WTC11 (cell line): ENCODE measurements around the gene HRNR.

Experiments used
- CTCF ChIP-seq: fragments of 200-600 bp; IDR thresholded peaks from 2 replicates; pipeline ENCODE4 v1.8.0; 2022; ENCODE audit warnings: antibody characterized with exemption
- FOXK1 ChIP-seq: sonication (generic); formaldehyde crosslinking; IDR thresholded peaks from 2 replicates; pipeline ENCODE4 v1.8.0; 2022; ENCODE audit warnings: mild to moderate bottlenecking, moderate library complexity, missing genetic modification reagents
- GABPB1 ChIP-seq: sonication (generic); formaldehyde crosslinking; IDR thresholded peaks from 2 replicates; pipeline ENCODE4 v1.8.1; 2023; ENCODE audit warnings: mild to moderate bottlenecking, missing genetic modification reagents
- ZNF263 ChIP-seq: sonication (generic); formaldehyde crosslinking; IDR thresholded peaks from 2 replicates; pipeline ENCODE4 v1.8.1; 2022; ENCODE audit warnings: low read depth, mild to moderate bottlenecking, moderate library complexity, missing genetic modification reagents
- ZNF317 ChIP-seq: sonication (generic); formaldehyde crosslinking; IDR thresholded peaks from 2 replicates; pipeline ENCODE4 v1.8.1; 2023; ENCODE audit warnings: low read depth, mild to moderate bottlenecking, moderate library complexity, missing genetic modification reagents, borderline replicate concordance
- TF ChIP-seq, protein P1 (sequence below): sonication (generic); formaldehyde crosslinking; IDR thresholded peaks from 2 replicates; pipeline ENCODE4 v1.8.0; 2023; ENCODE audit warnings: missing genetic modification reagents, mild to moderate bottlenecking, borderline replicate concordance
- TF ChIP-seq, protein P2 (sequence below): sonication (generic); formaldehyde crosslinking; IDR thresholded peaks from 2 replicates; pipeline ENCODE4 v1.8.1; 2023; ENCODE audit warnings: mild to moderate bottlenecking, moderate library complexity, missing genetic modification reagents

GRCh38 chr1:152168535-152168868, 55.5 kb downstream of the HRNR start:
- TF ChIP-seq CTCF (no peak), GABPB1 (CRISPR knock-in tag) (no peak), FOXK1 (CRISPR knock-in tag) (no peak), ZNF263 (CRISPR knock-in tag) (no peak), ZNF317 (no peak)
- TF ChIP-seq, protein P1, sequence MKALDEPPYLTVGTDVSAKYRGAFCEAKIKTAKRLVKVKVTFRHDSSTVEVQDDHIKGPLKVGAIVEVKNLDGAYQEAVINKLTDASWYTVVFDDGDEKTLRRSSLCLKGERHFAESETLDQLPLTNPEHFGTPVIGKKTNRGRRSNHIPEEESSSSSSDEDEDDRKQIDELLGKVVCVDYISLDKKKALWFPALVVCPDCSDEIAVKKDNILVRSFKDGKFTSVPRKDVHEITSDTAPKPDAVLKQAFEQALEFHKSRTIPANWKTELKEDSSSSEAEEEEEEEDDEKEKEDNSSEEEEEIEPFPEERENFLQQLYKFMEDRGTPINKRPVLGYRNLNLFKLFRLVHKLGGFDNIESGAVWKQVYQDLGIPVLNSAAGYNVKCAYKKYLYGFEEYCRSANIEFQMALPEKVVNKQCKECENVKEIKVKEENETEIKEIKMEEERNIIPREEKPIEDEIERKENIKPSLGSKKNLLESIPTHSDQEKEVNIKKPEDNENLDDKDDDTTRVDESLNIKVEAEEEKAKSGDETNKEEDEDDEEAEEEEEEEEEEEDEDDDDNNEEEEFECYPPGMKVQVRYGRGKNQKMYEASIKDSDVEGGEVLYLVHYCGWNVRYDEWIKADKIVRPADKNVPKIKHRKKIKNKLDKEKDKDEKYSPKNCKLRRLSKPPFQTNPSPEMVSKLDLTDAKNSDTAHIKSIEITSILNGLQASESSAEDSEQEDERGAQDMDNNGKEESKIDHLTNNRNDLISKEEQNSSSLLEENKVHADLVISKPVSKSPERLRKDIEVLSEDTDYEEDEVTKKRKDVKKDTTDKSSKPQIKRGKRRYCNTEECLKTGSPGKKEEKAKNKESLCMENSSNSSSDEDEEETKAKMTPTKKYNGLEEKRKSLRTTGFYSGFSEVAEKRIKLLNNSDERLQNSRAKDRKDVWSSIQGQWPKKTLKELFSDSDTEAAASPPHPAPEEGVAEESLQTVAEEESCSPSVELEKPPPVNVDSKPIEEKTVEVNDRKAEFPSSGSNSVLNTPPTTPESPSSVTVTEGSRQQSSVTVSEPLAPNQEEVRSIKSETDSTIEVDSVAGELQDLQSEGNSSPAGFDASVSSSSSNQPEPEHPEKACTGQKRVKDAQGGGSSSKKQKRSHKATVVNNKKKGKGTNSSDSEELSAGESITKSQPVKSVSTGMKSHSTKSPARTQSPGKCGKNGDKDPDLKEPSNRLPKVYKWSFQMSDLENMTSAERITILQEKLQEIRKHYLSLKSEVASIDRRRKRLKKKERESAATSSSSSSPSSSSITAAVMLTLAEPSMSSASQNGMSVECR (CRISPR knock-in tag): no peak
- TF ChIP-seq, protein P2, sequence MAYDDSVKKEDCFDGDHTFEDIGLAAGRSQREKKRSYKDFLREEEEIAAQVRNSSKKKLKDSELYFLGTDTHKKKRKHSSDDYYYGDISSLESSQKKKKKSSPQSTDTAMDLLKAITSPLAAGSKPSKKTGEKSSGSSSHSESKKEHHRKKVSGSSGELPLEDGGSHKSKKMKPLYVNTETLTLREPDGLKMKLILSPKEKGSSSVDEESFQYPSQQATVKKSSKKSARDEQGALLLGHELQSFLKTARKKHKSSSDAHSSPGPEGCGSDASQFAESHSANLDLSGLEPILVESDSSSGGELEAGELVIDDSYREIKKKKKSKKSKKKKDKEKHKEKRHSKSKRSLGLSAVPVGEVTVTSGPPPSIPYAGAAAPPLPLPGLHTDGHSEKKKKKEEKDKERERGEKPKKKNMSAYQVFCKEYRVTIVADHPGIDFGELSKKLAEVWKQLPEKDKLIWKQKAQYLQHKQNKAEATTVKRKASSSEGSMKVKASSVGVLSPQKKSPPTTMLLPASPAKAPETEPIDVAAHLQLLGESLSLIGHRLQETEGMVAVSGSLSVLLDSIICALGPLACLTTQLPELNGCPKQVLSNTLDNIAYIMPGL (CRISPR knock-in tag): no peak
